Uterus (tissue), 4 donors: ENCODE data around the gene RAB34. TPM values are rescaled to one million over a fixed set of nuclear protein-coding genes. Genes with fewer than 3 reads are reported as not detected.

ENCODE experiments used
- DNase-seq, 2 donors: peaks; one replicate each; pipeline ENCODE4 v3.0.0-alpha.2; 2019 to 2020
- H3K27ac ChIP-seq, 2 donors: fragments of 200-600 bp; sonication (generic); 1 replicate in 1 of 2; 2 replicates in 1 of 2; pipeline ENCODE4 v1.5.1; 2016 to 2018
- H3K27me3 ChIP-seq, 2 donors: fragments of 200-600 bp; sonication (generic); one replicate each; pipeline ENCODE4 v1.5.1; 2018 to 2019; ENCODE audit warnings: control low read depth in 1 of 2
- H3K36me3 ChIP-seq, 2 donors: fragments of 200-600 bp; sonication (generic); one replicate each; pipeline ENCODE4 v1.5.1; 2019; ENCODE audit warnings: control low read depth in 1 of 2
- H3K4me1 ChIP-seq, 2 donors: fragments of 200-600 bp; sonication (generic); one replicate each; pipeline ENCODE4 v1.5.1; 2018 to 2019; ENCODE audit warnings: control low read depth in 1 of 2
- H3K4me3 ChIP-seq, 2 donors: fragments of 200-600 bp; sonication (generic); 1 replicate in 1 of 2; 2 replicates in 1 of 2; pipeline ENCODE4 v1.5.1; 2018 to 2019; ENCODE audit warnings: mild to moderate bottlenecking in 1 of 2
- H3K9me3 ChIP-seq, 2 donors: fragments of 200-600 bp; sonication (generic); one replicate each; pipeline ENCODE4 v1.5.1; 2019; ENCODE audit warnings: control low read depth in 1 of 2
- CTCF ChIP-seq, 4 experiments: fragments of 200-600 bp in 2 of 4; fragments of 450-650 bp in 2 of 4; sonication (generic) in 2 of 4; IDR thresholded peaks; one replicate each; pipeline ENCODE4 v1.5.1; 2016 to 2019; ENCODE audit warnings: antibody characterized with exemption in 4 of 4, mild to moderate bottlenecking in 2 of 4, moderate library complexity in 1 of 4
- POLR2A ChIP-seq, 2 donors: fragments of 450-650 bp; IDR thresholded peaks; one replicate each; pipeline ENCODE4 v1.6.1; 2016; ENCODE audit warnings: antibody characterized with exemption in 2 of 2, mild to moderate bottlenecking in 1 of 2, moderate library complexity in 1 of 2
- intact Hi-C: fragments of 100-400 bp; cut with DNase I; formaldehyde crosslinking; loops from one replicate; pipeline ENCODE4 v1.15.1; 2023; ENCODE audit warnings: low total_unique reads
- total RNA-seq, 4 donors: library from RNA; depleted of rRNA in 3 of 4; stranded (reverse); fragments of >200 nt in 3 of 4; gene quantifications; one replicate each; pipeline versions ENCODE4 v1.1.0 to v1.2.4, GENCODE V29; 2014 to 2023
- donor health status: DM: yes; HTN: yes; CAD: no.

RAB34 gene
- total RNA-seq, 4 donors from 2014 or later, result 113 to 411 (median 126) TPM

DNA sequence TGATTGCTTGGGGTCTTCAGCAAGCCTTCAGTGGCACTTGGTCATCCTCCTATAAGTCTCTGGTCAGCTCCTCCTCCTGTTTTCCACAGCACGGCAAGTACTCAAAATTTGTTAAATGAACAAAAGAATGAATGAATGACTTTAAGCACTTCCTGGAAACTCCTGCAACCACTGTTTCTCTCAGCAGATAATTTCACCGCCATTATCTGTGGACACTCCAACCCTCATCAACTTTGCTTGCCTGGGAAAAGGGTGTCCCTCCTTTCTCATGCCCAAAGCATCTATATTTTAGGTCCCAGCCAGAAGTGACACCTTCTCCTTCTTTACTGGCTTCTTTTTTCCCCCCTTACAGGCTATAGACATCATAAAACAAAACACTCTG is 10.3 kb downstream of the RAB34 start:
- H3K27me3 ChIP-seq, result no peaks in the 10 kb centered on the region
- intact Hi-C loops, result no loop called here
- no peak for TF ChIP-seq POLR2A (IDR thresholded peaks at IDR 0.05)
- no peak for TF ChIP-seq CTCF (IDR thresholded peaks at IDR 0.05)

GRCh38 chr17:28706471-28707338 is 11.0 kb downstream of the RAB34 start:
- Histone ChIP-seq H3K4me1 (no peaks in the 10 kb centered on the region), H3K9me3 (no peaks in the 10 kb centered on the region), H3K27ac (no peak overlapping the region), H3K36me3 (no peaks in the 10 kb centered on the region), H3K27me3 (no peaks in the 10 kb centered on the region), H3K4me3 (no peak overlapping the region)
- DNase-seq, result no peak
- no peak for TF ChIP-seq POLR2A (IDR thresholded peaks at IDR 0.05)
- TF ChIP-seq CTCF (IDR thresholded peaks at IDR 0.05), result no peak
- intact Hi-C loops, result no loop called here

More for the DNA sequence above, 10.3 kb downstream of the RAB34 start:
- H3K4me1 ChIP-seq, result no peaks in the 10 kb centered on the region
- no peak overlapping the region for H3K27ac ChIP-seq
- H3K36me3 ChIP-seq, result no peaks in the 10 kb centered on the region
- no peaks in the 10 kb centered on the region for H3K9me3 ChIP-seq
- no peak for DNase-seq
- H3K4me3 ChIP-seq, result no peak overlapping the region

DNA sequence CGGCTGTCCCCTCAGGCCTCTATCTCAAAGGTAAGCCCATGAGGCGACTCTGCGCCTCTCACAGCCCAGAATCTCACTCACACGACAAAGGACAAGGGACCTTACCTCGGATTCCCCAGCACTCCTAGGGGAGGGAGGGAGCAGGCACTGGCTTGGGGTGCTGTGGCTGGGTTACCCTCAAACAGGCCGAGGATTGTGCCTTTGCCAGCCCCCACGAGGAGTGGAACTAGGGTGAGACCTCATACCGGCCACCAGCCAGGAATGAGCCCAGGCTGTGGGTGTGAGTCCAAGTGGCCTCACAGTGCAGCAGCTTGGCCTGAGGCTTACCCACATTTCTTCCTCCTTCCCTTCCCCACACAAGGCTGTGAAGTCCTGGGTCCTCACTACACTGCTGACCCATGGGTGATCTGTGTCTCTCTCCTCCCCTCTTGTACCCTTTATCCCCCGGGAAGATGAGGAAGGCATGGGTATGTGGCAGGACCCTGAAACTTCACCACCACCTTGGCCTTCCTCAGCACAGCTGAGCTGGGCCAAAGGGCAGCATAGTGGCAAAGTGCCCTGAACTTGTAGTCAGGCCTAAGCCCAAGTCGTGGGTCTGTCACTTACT is 11.8 kb downstream of the RAB34 start:
- no peaks in the 10 kb centered on the region for H3K36me3 ChIP-seq
- DNase-seq, result no peak
- TF ChIP-seq POLR2A (IDR thresholded peaks at IDR 0.05) (no peak), CTCF (IDR thresholded peaks at IDR 0.05) (no peak)
- no peak overlapping the region for H3K4me3 ChIP-seq
- intact Hi-C loops, result no loop called here
- no peaks in the 10 kb centered on the region for H3K9me3 ChIP-seq
- H3K27ac ChIP-seq, result no peak overlapping the region
- H3K4me1 ChIP-seq, result no peaks in the 10 kb centered on the region
- H3K27me3 ChIP-seq, result no peaks in the 10 kb centered on the region

DNA sequence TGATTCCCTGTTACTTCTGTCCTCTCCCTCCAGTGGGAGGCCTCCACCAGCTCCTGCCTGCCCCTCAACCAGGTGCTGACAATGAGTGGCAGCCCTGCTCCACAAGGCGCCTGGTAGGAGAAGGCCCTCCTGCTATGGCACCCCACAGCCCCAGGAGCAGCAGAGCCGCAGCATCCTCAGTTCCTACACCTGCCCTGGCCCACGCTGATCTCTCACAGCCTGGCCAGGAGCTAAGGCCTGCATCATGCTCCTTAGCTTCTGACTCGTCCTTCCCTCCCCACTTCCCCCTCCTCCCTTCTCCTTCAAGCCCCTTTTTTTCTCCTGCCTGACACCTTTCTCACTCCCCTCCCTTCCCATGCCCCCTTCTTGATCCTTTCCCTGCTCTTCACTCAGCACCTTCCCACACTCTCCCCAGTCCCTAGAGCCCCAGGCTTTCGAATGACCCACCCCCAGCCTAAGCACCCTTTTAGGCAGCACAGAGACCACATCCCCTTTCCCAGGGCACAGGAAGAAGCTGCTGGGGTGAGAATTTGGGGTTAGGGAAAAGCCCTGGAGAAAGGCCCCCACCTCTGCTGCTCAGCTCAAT is 12.5 kb downstream of the RAB34 start:
- no peak for TF ChIP-seq POLR2A (IDR thresholded peaks at IDR 0.05)
- no peak for TF ChIP-seq CTCF (IDR thresholded peaks at IDR 0.05)
- no peaks in the 10 kb centered on the region for H3K9me3 ChIP-seq
- H3K36me3 ChIP-seq, result no peaks in the 10 kb centered on the region
- intact Hi-C loops, result no loop called here
- H3K4me1 ChIP-seq, result no peaks in the 10 kb centered on the region
- no peak for DNase-seq
- H3K27me3 ChIP-seq, result no peaks in the 10 kb centered on the region
- H3K27ac ChIP-seq, result no peak overlapping the region
- H3K4me3 ChIP-seq, result no peak overlapping the region
